ENCODE measurements around the gene GRB2. TPM values are rescaled to one million over a fixed set of nuclear protein-coding genes. Genes with fewer than 3 reads are reported as not detected.

Gene GRB2
- total RNA-seq, 1 experiment from 2014 or later: 101 TPM

DNA sequence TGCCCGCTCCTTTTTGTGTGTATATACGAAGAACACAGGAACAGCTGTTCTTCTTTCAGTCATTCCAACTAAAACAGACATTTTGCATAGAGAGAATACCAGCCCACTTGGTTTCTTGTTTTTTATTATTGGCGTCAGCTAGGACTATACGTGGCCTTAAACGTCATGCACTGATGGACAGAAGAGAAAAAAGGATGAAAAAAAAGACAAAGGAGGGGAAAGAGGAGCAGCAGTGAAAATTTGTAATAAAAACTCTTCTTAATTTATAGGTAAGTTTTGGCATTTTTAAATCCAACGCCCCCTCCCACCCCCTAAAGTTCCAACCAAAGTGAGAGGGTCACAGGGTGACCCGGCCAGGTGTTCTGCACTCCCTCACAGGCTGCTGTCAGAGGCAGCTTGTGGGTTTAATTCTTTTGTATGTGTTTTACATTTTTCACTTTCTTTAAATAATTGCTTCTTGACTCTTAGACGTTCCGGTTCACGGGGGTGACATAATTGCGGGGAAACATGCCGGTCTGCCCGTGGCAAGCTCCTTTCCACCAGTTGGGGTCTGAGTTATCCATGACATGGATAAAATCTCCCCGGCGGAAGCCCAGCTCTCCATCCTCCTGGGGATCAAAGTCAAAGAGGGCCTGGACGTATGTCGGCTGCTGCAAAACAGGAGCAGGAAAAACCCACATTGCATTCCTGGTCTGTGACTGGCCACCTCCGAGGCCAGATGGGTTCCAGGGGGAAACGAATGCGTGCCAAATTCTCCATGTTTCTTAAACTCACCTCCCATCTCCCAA, 85.4 kb downstream of the GRB2 start:
- Histone ChIP-seq H3K4me3 (ENCODE audit: low read depth, low read length, poor library complexity, severe bottlenecking) (no peak overlapping the region), H3K27me3 (replicated peaks; ENCODE audit: insufficient read depth, low read depth, low read length, poor library complexity) (no peaks in the 10 kb centered on the region), H3K4me1 (ENCODE audit: insufficient read depth, low read length, poor library complexity, severe bottlenecking) (no peaks in the 10 kb centered on the region), H3K27ac (ENCODE audit: low read depth, low read length, poor library complexity, severe bottlenecking) (no peak overlapping the region), H3K36me3 (ENCODE audit: insufficient read depth, low read length, poor library complexity, severe bottlenecking) (peaks cover 23% of the 10 kb centered on the region), H3K9me3 (ENCODE audit: low read depth, low read length, poor library complexity, severe bottlenecking) (no peaks in the 10 kb centered on the region)
- TF ChIP-seq, protein P1, sequence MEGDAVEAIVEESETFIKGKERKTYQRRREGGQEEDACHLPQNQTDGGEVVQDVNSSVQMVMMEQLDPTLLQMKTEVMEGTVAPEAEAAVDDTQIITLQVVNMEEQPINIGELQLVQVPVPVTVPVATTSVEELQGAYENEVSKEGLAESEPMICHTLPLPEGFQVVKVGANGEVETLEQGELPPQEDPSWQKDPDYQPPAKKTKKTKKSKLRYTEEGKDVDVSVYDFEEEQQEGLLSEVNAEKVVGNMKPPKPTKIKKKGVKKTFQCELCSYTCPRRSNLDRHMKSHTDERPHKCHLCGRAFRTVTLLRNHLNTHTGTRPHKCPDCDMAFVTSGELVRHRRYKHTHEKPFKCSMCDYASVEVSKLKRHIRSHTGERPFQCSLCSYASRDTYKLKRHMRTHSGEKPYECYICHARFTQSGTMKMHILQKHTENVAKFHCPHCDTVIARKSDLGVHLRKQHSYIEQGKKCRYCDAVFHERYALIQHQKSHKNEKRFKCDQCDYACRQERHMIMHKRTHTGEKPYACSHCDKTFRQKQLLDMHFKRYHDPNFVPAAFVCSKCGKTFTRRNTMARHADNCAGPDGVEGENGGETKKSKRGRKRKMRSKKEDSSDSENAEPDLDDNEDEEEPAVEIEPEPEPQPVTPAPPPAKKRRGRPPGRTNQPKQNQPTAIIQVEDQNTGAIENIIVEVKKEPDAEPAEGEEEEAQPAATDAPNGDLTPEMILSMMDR (conservative IDR thresholded peaks at IDR 0.05; ENCODE audit: low read depth, low read length): no peak
- intact Hi-C loops (cut with micrococcal nuclease; ENCODE audit: unreplicated experiment): no loop called here
- CTCF ChIA-PET: interaction anchor here (0.6 to 1.0 kb wide), 2 partner anchors 49 to 361 kb away, joined by 4 read pairs; partner anchors contain the start of gene MIF4GD
- no peak for DNase-seq (ENCODE audit: low spot score)
- POLR2A ChIA-PET (ENCODE audit: low non-redundant PET): interaction anchor here (0.6 kb wide), 1 partner anchor 24 kb away, joined by 9 read pairs; no protein-coding TSS in a partner anchor
- BruUV-seq (replicated peaks): TSS peak; percentile 57

- POLR2A ChIA-PET (ENCODE audit: low non-redundant PET): no interaction called here
Measured at GRCh38 chr17:75318615-75319222, 86.8 kb downstream of the GRB2 start.

DNA sequence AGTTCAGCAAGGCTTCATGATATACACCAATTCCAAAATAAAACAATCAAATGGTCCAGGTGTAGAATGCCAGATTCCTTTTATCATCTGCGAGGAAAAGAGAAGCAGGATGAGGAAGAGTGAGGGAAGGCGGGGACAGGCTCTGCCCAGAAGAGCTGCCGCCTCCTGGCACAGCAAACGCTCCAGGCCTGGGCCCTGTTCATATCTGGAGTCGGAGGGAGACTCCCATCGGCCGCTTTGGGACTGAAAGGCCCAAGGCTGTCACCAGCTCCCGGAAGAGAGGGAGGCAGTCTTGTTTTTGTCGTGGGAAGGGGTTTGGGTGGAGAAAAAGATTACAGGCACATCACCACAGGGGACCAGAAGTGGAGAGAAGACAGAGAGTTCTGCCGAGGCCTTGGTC, 87.3 kb downstream of the GRB2 start:
- H3K27me3 ChIP-seq (replicated peaks; ENCODE audit: insufficient read depth, low read depth, low read length, poor library complexity): no peaks in the 10 kb centered on the region
- H3K27ac ChIP-seq (ENCODE audit: low read depth, low read length, poor library complexity, severe bottlenecking): peak overlapping the region; percentile 23
- intact Hi-C loops (cut with micrococcal nuclease; ENCODE audit: unreplicated experiment): no loop called here
- CTCF ChIA-PET: no interaction called here
- POLR2A ChIA-PET (ENCODE audit: low non-redundant PET): no interaction called here
- H3K36me3 ChIP-seq (ENCODE audit: insufficient read depth, low read length, poor library complexity, severe bottlenecking): peaks cover 23% of the 10 kb centered on the region
- TF ChIP-seq, protein P1 (conservative IDR thresholded peaks at IDR 0.05; ENCODE audit: low read depth, low read length): no peak
- no peak for TF ChIP-seq EZH2 (IDR thresholded peaks at IDR 0.05; ENCODE audit: borderline replicate concordance, low read depth, low read length, poor library complexity, severe bottlenecking)
- no peaks in the 10 kb centered on the region for H3K9me3 ChIP-seq (ENCODE audit: low read depth, low read length, poor library complexity, severe bottlenecking)
- no TSS peak for BruUV-seq (replicated peaks)
- H3K4me1 ChIP-seq (ENCODE audit: insufficient read depth, low read length, poor library complexity, severe bottlenecking): no peaks in the 10 kb centered on the region
- DNase-seq (ENCODE audit: low spot score): no peak
- no peak overlapping the region for H3K4me3 ChIP-seq (ENCODE audit: low read depth, low read length, poor library complexity, severe bottlenecking)

More at GRCh38 chr17:75318615-75319222, 86.8 kb downstream of the GRB2 start:
- no TSS peak for BruUV-seq (replicated peaks)
- intact Hi-C loops (cut with micrococcal nuclease; ENCODE audit: unreplicated experiment): no loop called here
- TF ChIP-seq, protein P1 (conservative IDR thresholded peaks at IDR 0.05; ENCODE audit: low read depth, low read length): no peak
- TF ChIP-seq EZH2 (IDR thresholded peaks at IDR 0.05; ENCODE audit: borderline replicate concordance, low read depth, low read length, poor library complexity, severe bottlenecking): no peak
- CTCF ChIA-PET: no interaction called here
- Histone ChIP-seq H3K36me3 (ENCODE audit: insufficient read depth, low read length, poor library complexity, severe bottlenecking) (peaks cover 23% of the 10 kb centered on the region), H3K27ac (ENCODE audit: low read depth, low read length, poor library complexity, severe bottlenecking) (peak overlapping the region; percentile 23), H3K27me3 (replicated peaks; ENCODE audit: insufficient read depth, low read depth, low read length, poor library complexity) (no peaks in the 10 kb centered on the region), H3K4me1 (ENCODE audit: insufficient read depth, low read length, poor library complexity, severe bottlenecking) (no peaks in the 10 kb centered on the region), H3K9me3 (ENCODE audit: low read depth, low read length, poor library complexity, severe bottlenecking) (no peaks in the 10 kb centered on the region), H3K4me3 (ENCODE audit: low read depth, low read length, poor library complexity, severe bottlenecking) (no peak overlapping the region)
- no peak for DNase-seq (ENCODE audit: low spot score)

Measured in A673 (cell line).